Keratinocyte (primary cell): Measurements from ENCODE around the gene ADAMTS4. TPM values are rescaled to one million over a fixed set of nuclear protein-coding genes. Genes with fewer than 3 reads are reported as not detected.

Experiments
- DNase-seq: peaks from one replicate; pipeline ENCODE4 v3.0.0-alpha.2; 2011; ENCODE audit warnings: low read depth, missing footprints, low spot score
- FAIRE-seq: peaks from 2 replicates; lab custom pipeline; 2011; peaks lifted over from hg19 to GRCh38; lab: Jason Lieb, UNC
- H2AFZ ChIP-seq: 2 replicates; pipeline ENCODE4 v1.6.0; 2012; ENCODE audit warnings: low read length, control low read depth, inconsistent platforms; ENCODE audit not compliant: control insufficient read depth
- H3K27ac ChIP-seq: 2 replicates; pipeline ENCODE4 v1.5.1; 2011; ENCODE audit warnings: low read length; ENCODE audit not compliant: control insufficient read depth, insufficient read depth
- H3K27me3 ChIP-seq: 3 replicates; pipeline ENCODE4 v1.6.0; 2011; ENCODE audit warnings: low read length; ENCODE audit not compliant: control insufficient read depth, insufficient read depth; ENCODE audit errors: extremely low read depth
- H3K36me3 ChIP-seq, 2 experiments: 2 replicates in 1 of 2; 3 replicates in 1 of 2; pipeline ENCODE4 v1.5.1; 2011; ENCODE audit warnings: low read length in 2 of 2, mild to moderate bottlenecking in 1 of 2; ENCODE audit not compliant: control insufficient read depth in 2 of 2, insufficient read depth in 2 of 2; ENCODE audit errors: extremely low read depth in 1 of 2
- H3K4me1 ChIP-seq: 3 replicates; pipeline ENCODE4 v1.5.1; 2011; ENCODE audit warnings: low read length; ENCODE audit not compliant: control insufficient read depth, insufficient read depth; ENCODE audit errors: extremely low read depth
- H3K4me2 ChIP-seq: 3 replicates; pipeline ENCODE4 v1.6.0; 2011; ENCODE audit warnings: low read depth, low read length; ENCODE audit not compliant: control insufficient read depth, insufficient read depth; ENCODE audit errors: extremely low read depth
- H3K4me3 ChIP-seq, 3 experiments: fragments of 200-600 bp in 1 of 3; sonication (generic) in 1 of 3; 2 replicates in 2 of 3; 3 replicates in 1 of 3; pipeline ENCODE4 v1.5.1; 2011 to 2016; ENCODE audit warnings: low read length in 3 of 3, mild to moderate bottlenecking in 3 of 3, control low read depth in 2 of 3, inconsistent platforms in 1 of 3, low read depth in 1 of 3, mixed read lengths in 1 of 3, mixed run types in 1 of 3, moderate library complexity in 1 of 3; ENCODE audit not compliant: control insufficient read depth in 2 of 3, insufficient read depth in 2 of 3; ENCODE audit errors: extremely low read depth in 1 of 3
- H3K79me2 ChIP-seq: 2 replicates; pipeline ENCODE4 v1.6.0; 2012; ENCODE audit warnings: low read length; ENCODE audit not compliant: control insufficient read depth, insufficient read depth
- H3K9ac ChIP-seq: 3 replicates; pipeline ENCODE4 v1.6.0; 2011; ENCODE audit warnings: low read length; ENCODE audit not compliant: control insufficient read depth, insufficient read depth; ENCODE audit errors: extremely low read depth
- H3K9me1 ChIP-seq: 3 replicates; pipeline ENCODE4 v1.6.0; 2011; ENCODE audit warnings: low read length; ENCODE audit not compliant: control insufficient read depth, insufficient read depth; ENCODE audit errors: extremely low read depth
- H3K9me3 ChIP-seq: 2 replicates; pipeline ENCODE4 v1.5.1; 2012; ENCODE audit warnings: low read depth, low read length; ENCODE audit not compliant: control insufficient read depth
- H4K20me1 ChIP-seq: 3 replicates; pipeline ENCODE4 v1.6.0; 2011; ENCODE audit warnings: low read length; ENCODE audit not compliant: control insufficient read depth, insufficient read depth; ENCODE audit errors: extremely low read depth
- EZH2 ChIP-seq: IDR thresholded peaks from one replicate; pipeline ENCODE4 v1.6.1; 2012; ENCODE audit warnings: inconsistent platforms, mild to moderate bottlenecking, low read length, moderate library complexity
- dilution Hi-C: fragments of 300-500 bp; cut with MboI; formaldehyde crosslinking; loops from one replicate; pipeline ENCODE4 v1.7.0; 2020; ENCODE audit warnings: low sequenced_read_pairs; ENCODE audit not compliant: extremely low pct_ligation_motif_present
- polyA plus RNA-seq, 5 experiments: library from polyadenylated mRNA; depleted of rRNA in 3 of 5; stranded (reverse) in 3 of 5; stranded (forward) in 1 of 5; unstranded in 1 of 5; fragments of >200 nt; gene quantifications; 1 replicate in 1 of 5; 2 replicates in 3 of 5; 3 replicates in 1 of 5; pipeline versions ENCODE4 v1.2.1 to v1.2.3, GENCODE V29; 2011 to 2012; ENCODE audit warnings: missing spikeins in 2 of 5, low read depth in 1 of 5, low replicate concordance in 1 of 5
- TF ChIP-seq, protein P1 (sequence below), 3 experiments: IDR thresholded peaks in 1 of 3; conservative IDR thresholded peaks in 1 of 3; optimal IDR thresholded peaks in 1 of 3; 2 replicates in 2 of 3; 3 replicates in 1 of 3; pipeline versions ENCODE3 to v1.5.1; 2011; ENCODE audit warnings: low read length in 3 of 3, mild to moderate bottlenecking in 3 of 3, moderate library complexity in 2 of 3, control low read depth in 1 of 3, inconsistent platforms in 1 of 3; ENCODE audit not compliant: insufficient read depth in 2 of 3; ENCODE audit errors: extremely low read depth in 1 of 3

The ADAMTS4 gene
- polyA plus RNA-seq, 1 donor (not counting 4 experiments of a cell fraction or from before 2014, with no cell fraction given): 0.35 TPM

DNA sequence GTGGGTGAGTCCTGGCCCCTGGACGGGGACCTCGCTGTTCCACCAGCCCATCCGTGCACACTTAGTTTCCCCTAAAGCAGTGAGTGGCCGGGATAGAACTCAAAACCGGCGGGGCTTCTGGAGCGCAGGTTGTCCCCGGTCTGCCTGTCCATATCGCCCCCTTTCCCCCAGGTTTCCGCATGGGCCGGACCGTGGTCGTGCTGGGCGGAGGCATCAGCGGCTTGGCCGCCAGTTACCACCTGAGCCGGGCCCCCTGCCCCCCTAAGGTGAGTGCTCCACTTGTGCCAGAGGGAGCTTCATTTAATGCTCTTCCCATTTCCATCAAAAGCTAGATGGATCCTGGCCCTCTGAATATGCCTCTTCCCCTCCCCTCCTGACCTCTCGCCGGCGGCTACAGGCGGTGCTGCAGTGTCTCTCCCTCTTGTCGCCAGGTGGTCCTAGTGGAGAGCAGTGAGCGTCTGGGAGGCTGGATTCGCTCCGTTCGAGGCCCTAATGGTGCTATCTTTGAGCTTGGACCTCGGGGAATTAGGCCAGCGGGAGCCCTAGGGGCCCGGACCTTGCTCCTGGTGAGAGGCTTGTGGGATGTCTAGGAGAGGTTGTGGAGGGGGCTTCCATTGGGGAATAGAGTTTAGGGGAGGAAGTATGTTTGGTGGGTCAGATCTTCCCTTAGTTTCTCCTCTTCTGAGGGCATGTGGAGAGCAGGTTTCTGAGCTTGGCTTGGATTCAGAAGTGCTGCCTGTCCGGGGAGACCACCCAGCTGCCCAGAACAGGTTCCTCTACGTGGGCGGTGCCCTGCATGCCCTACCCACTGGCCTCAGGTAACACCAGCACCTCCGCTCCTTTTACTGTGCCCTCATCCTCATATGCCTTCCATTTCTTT, 31.9 kb downstream of the ADAMTS4 start:
- Histone ChIP-seq H2AFZ (peak overlapping the region; percentile 92), H3K4me3 (peak overlapping the region; percentile 68 to 93 (median 89)), H3K27me3 (no peaks in the 10 kb centered on the region), H3K79me2 (peaks cover 1% of the 10 kb centered on the region), H3K9ac (peak overlapping the region; percentile 89), H3K27ac (peak overlapping the region; percentile 93), H3K4me1 (peaks cover 16% of the 10 kb centered on the region), H4K20me1 (no peaks in the 10 kb centered on the region), H3K36me3 (peaks cover 16 to 38% of the 10 kb centered on the region in 2 experiments), H3K9me1 (no peaks in the 10 kb centered on the region), H3K9me3 (no peaks in the 10 kb centered on the region), H3K4me2 (peak overlapping the region; percentile 97)
- DNase-seq (no peak), FAIRE-seq (no peak)
- dilution Hi-C loops: no loop called here
- TF ChIP-seq, protein P1, sequence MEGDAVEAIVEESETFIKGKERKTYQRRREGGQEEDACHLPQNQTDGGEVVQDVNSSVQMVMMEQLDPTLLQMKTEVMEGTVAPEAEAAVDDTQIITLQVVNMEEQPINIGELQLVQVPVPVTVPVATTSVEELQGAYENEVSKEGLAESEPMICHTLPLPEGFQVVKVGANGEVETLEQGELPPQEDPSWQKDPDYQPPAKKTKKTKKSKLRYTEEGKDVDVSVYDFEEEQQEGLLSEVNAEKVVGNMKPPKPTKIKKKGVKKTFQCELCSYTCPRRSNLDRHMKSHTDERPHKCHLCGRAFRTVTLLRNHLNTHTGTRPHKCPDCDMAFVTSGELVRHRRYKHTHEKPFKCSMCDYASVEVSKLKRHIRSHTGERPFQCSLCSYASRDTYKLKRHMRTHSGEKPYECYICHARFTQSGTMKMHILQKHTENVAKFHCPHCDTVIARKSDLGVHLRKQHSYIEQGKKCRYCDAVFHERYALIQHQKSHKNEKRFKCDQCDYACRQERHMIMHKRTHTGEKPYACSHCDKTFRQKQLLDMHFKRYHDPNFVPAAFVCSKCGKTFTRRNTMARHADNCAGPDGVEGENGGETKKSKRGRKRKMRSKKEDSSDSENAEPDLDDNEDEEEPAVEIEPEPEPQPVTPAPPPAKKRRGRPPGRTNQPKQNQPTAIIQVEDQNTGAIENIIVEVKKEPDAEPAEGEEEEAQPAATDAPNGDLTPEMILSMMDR (optimal IDR thresholded peaks at IDR 0.05 in 1 of 3, IDR thresholded peaks at IDR 0.05 in 1 of 3, conservative IDR thresholded peaks at IDR 0.05 in 1 of 3; ENCODE audit: extremely low read depth in 1 of 3, insufficient read depth in 2 of 3, low read length in 3 of 3): no peak
- no peak for TF ChIP-seq EZH2

DNA sequence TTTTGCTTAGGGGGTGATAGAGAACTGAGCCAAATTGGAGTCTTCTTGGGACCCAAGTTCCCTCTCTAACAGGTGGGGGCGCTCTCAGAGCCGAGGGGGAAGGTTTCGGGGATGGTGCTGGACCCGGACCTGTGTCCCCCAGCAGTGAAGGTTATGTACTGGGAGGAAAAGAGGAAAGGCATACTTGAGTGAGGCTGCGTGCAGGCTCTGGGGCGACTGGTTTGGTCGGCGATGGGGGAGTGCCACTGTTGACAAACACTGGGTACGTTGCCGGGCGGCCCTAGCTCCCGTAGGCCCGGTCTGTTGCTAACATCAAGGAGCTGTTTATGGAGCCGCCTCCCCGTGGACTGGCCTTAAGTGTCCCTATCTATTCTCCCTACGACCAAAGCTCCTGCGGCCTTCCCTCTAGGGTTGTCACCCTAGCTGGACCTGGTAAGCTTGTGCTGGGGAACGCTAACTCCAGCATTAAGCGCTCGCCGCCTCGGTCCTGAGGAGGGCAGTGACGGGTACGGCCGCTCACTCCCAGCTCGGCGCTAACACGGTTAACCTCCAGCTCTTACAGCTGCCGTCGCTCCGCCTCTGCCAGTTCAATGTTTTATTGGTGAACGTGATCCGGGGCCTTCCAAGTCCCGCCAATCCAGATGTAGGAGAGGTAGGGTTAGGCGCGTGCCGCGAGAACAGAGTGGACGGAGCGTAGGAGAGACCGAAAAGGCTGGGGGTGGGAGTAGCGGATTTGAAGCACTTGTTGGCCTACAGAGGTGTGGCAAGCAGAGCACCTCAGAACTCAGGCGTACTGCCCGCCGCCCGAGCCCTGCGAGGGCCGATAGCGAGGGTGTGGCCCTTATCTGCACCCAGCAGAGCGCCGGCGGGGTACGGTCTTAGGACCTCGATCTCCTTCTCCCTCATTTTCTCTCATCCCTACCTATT, 32.8 kb downstream of the ADAMTS4 start, which contains the start of gene PPOX:
Gene PPOX (plus strand): TSS at position 685 of the 927 bp plus-strand sequence. CDS start 422 bp downstream, outside the sequence.
- H3K9ac ChIP-seq: peak within 1 kb of the TSS; percentile 89
- H3K79me2 ChIP-seq: peaks cover 4% of the 10 kb centered on the region
- no peaks in the 10 kb centered on the region for H4K20me1 ChIP-seq
- FAIRE-seq (peak; percentile 83), DNase-seq (peak; percentile 86)
- dilution Hi-C loops: no loop called here
- H3K4me3 ChIP-seq: peak within 1 kb of the TSS; percentile 68 to 93 (median 89)
- H3K9me3 ChIP-seq: no peaks in the 10 kb centered on the region
- peak within 1 kb of the TSS; percentile 93 for H3K27ac ChIP-seq
- no peaks in the 10 kb centered on the region for H3K9me1 ChIP-seq
- H3K27me3 ChIP-seq: no peaks in the 10 kb centered on the region
- peak within 1 kb of the TSS; percentile 92 for H2AFZ ChIP-seq
- H3K4me2 ChIP-seq: peak within 1 kb of the TSS; percentile 97
- H3K4me1 ChIP-seq: peaks cover 16% of the 10 kb centered on the region
- TF ChIP-seq, protein P1 (optimal IDR thresholded peaks at IDR 0.05 in 1 of 3, IDR thresholded peaks at IDR 0.05 in 1 of 3, conservative IDR thresholded peaks at IDR 0.05 in 1 of 3; ENCODE audit: extremely low read depth in 1 of 3, insufficient read depth in 2 of 3, low read length in 3 of 3): peak; percentile 40 to 52 (median 43)
- TF ChIP-seq EZH2: no peak
- peaks cover 15 to 37% of the 10 kb centered on the region in 2 experiments for H3K36me3 ChIP-seq
